GM18858 (cell line): ENCODE measurements around the gene ZDHHC21.

Source experiments
- ATAC-seq: cut with Tn5 transposase; IDR thresholded peaks from one replicate; pipeline ENCODE4 v1.9.1; 2021; ENCODE audit not compliant: unreplicated experiment

ZDHHC21 gene

GRCh38 chr9:14693251-14693861 lies at the start of gene ZDHHC21:
ZDHHC21 (minus strand) TSS chr9:14693432; CDS start chr9:14674340, 19,092 bp downstream.
- peak; percentile 83 for ATAC-seq

GRCh38 chr9:14741369-14741768 lies 48.1 kb upstream of the ZDHHC21 start:
- ATAC-seq, result peak; percentile 90

GRCh38 chr9:14733133-14733532 lies 39.9 kb upstream of the ZDHHC21 start:
- ATAC-seq, result no peak

GRCh38 chr9:14731294-14731981 lies 38.2 kb upstream of the ZDHHC21 start:
- ATAC-seq, result no peak

GRCh38 chr9:14730461-14730898 lies 37.2 kb upstream of the ZDHHC21 start:
- no peak for ATAC-seq

GRCh38 chr9:14723301-14723700 lies 30.1 kb upstream of the ZDHHC21 start:
- ATAC-seq, result no peak

GRCh38 chr9:14722391-14723035 lies 29.3 kb upstream of the ZDHHC21 start, which contains the start of gene CER1:
CER1 (minus strand) TSS chr9:14722733; CDS start chr9:14722672, 61 bp downstream.
- ATAC-seq, result no peak

GRCh38 chr9:14719231-14719923 lies 26.1 kb upstream of the ZDHHC21 start:
- ATAC-seq, result no peak

- no peak for ATAC-seq
Observed at GRCh38 chr9:14715102-14715501, 21.9 kb upstream of the ZDHHC21 start.

- ATAC-seq, result no peak
Observed at GRCh38 chr9:14713187-14713767, 20.0 kb upstream of the ZDHHC21 start.

- no peak for ATAC-seq
Observed at GRCh38 chr9:14710804-14711203, 17.6 kb upstream of the ZDHHC21 start.

- ATAC-seq, result peak; percentile 72
Observed at GRCh38 chr9:14706530-14707140, 13.4 kb upstream of the ZDHHC21 start.

GRCh38 chr9:14705079-14705478 lies 11.8 kb upstream of the ZDHHC21 start:
- ATAC-seq, result no peak

GRCh38 chr9:14704281-14704680 lies 11.0 kb upstream of the ZDHHC21 start:
- ATAC-seq, result no peak

GRCh38 chr9:14702200-14702720 lies 9.0 kb upstream of the ZDHHC21 start:
- no peak for ATAC-seq

GRCh38 chr9:14692470-14693250 lies 572 bp downstream of the ZDHHC21 start:
- ATAC-seq, result peak; percentile 40

- no peak for ATAC-seq
Observed at GRCh38 chr9:14690948-14691730, 2.1 kb downstream of the ZDHHC21 start.

- no peak for ATAC-seq
Observed at GRCh38 chr9:14687042-14687719, 6.1 kb downstream of the ZDHHC21 start.
